H1 (cell line): ENCODE results near the gene CAMK2G. TPM values are rescaled to one million over a fixed set of nuclear protein-coding genes. Genes with fewer than 3 reads are reported as not detected.

ENCODE experiments used
- BRCA1 ChIP-seq: IDR thresholded peaks from 2 replicates; pipeline ENCODE4 v1.6.1; 2012; ENCODE audit warnings: low read depth, low read length, improper control_type of control experiment
- CEBPB ChIP-seq: IDR thresholded peaks from 2 replicates; pipeline ENCODE4 v1.6.1; 2012; ENCODE audit warnings: low read depth, low read length
- CHD1 ChIP-seq: IDR thresholded peaks from 2 replicates; pipeline ENCODE4 v1.6.1; 2012; ENCODE audit warnings: low read depth, low read length, improper control_type of control experiment
- CHD2 ChIP-seq: IDR thresholded peaks from 2 replicates; pipeline ENCODE4 v1.6.1; 2012; ENCODE audit warnings: low read length, improper control_type of control experiment
- EGR1 ChIP-seq: IDR thresholded peaks from 2 replicates; pipeline ENCODE4 v1.6.1; 2011; ENCODE audit warnings: low read depth, low read length, borderline replicate concordance
- EZH2 ChIP-seq: fragments of 200-600 bp; sonication (generic); IDR thresholded peaks from 2 replicates; pipeline ENCODE4 v1.7.1; 2012; ENCODE audit warnings: low read depth, mild to moderate bottlenecking, moderate library complexity, low read length, inconsistent platforms; ENCODE audit not compliant: severe bottlenecking
- GABPA ChIP-seq: IDR thresholded peaks from 2 replicates; pipeline ENCODE4 v1.6.1; 2011; ENCODE audit warnings: mild to moderate bottlenecking, low read length, moderate library complexity, borderline replicate concordance; ENCODE audit not compliant: insufficient read depth
- JUN ChIP-seq: IDR thresholded peaks from 2 replicates; pipeline ENCODE4 v1.6.1; 2011; ENCODE audit warnings: low read depth, mild to moderate bottlenecking, improper control_type of control experiment, low read length
- JUND ChIP-seq: IDR thresholded peaks from 2 replicates; pipeline ENCODE4 v1.6.1; 2011; ENCODE audit warnings: mild to moderate bottlenecking, improper control_type of control experiment, low read length
- KDM1A ChIP-seq: fragments of 200-600, 300-600 bp; sonication (generic); IDR thresholded peaks from 2 replicates; pipeline ENCODE4 v1.7.1; 2016; ENCODE audit warnings: mild to moderate bottlenecking, low read length, borderline replicate concordance
- MAFK ChIP-seq: IDR thresholded peaks from 2 replicates; pipeline ENCODE4 v1.6.1; 2012; ENCODE audit warnings: low read depth, mild to moderate bottlenecking, improper control_type of control experiment, low read length
- NRF1 ChIP-seq: IDR thresholded peaks from 2 replicates; pipeline ENCODE4 v1.6.1; 2011; ENCODE audit warnings: mild to moderate bottlenecking, low read depth, low read length, improper control_type of control experiment
- POLR2AphosphoS5 ChIP-seq: IDR thresholded peaks from 2 replicates; pipeline ENCODE4 v1.6.1; 2011; ENCODE audit warnings: low read depth, low read length
- POU5F1 ChIP-seq: IDR thresholded peaks from 2 replicates; pipeline ENCODE4 v1.6.1; 2011; ENCODE audit warnings: low read depth, mild to moderate bottlenecking, low read length, moderate library complexity
- RAD21 ChIP-seq, 2 experiments: IDR thresholded peaks in 1 of 2; conservative IDR thresholded peaks in 1 of 2; 2 replicates each; pipeline ENCODE4 v1.6.1; 2011; ENCODE audit warnings: low read depth in 2 of 2, low read length in 2 of 2, improper control_type of control experiment in 1 of 2, inconsistent platforms in 1 of 2, mild to moderate bottlenecking in 1 of 2, moderate library complexity in 1 of 2
- RFX5 ChIP-seq: IDR thresholded peaks from 2 replicates; pipeline ENCODE4 v1.6.1; 2011; ENCODE audit warnings: low read depth, low read length, improper control_type of control experiment, borderline replicate concordance
- RNF2 ChIP-seq: fragments of 200-900, 300-1000 bp; sonication (generic); IDR thresholded peaks from 2 replicates; pipeline ENCODE4 v1.7.1; 2016; ENCODE audit warnings: borderline replicate concordance, low read depth, mild to moderate bottlenecking, antibody characterized with exemption, low read length; ENCODE audit not compliant: poor library complexity, severe bottlenecking; ENCODE audit errors: missing control alignments
- SIRT6 ChIP-seq: IDR thresholded peaks from one replicate; pipeline ENCODE4 v1.7.1; 2012; ENCODE audit warnings: low read length, inconsistent platforms
- SP1 ChIP-seq: IDR thresholded peaks from 2 replicates; pipeline ENCODE4 v1.6.1; 2011; ENCODE audit warnings: low read depth, low read length
- SP4 ChIP-seq: IDR thresholded peaks from 2 replicates; pipeline ENCODE4 v1.6.1; 2012; ENCODE audit warnings: low read length, inconsistent platforms
- SRF ChIP-seq: IDR thresholded peaks from 2 replicates; pipeline ENCODE4 v1.6.1; 2011; ENCODE audit warnings: mild to moderate bottlenecking, low read depth, low read length, moderate library complexity
- TBP ChIP-seq: IDR thresholded peaks from 2 replicates; pipeline ENCODE4 v1.6.1; 2011; ENCODE audit warnings: low read depth, low read length, improper control_type of control experiment
- YY1 ChIP-seq: IDR thresholded peaks from 2 replicates; pipeline ENCODE4 v1.6.1; 2011; ENCODE audit warnings: low read depth, mild to moderate bottlenecking, low read length
- polyA plus RNA-seq, 7 experiments: library from polyadenylated mRNA; depleted of rRNA in 3 of 7; stranded (reverse) in 5 of 7; unstranded in 2 of 7; fragments of >200 nt in 5 of 7; fragments of 200-250 nt in 2 of 7; gene quantifications; 1 replicate in 5 of 7; 2 replicates in 1 of 7; 4 replicates in 1 of 7; pipeline versions ENCODE4 v1.2.1 to v1.2.3, GENCODE V29; 2011 to 2013; ENCODE audit warnings: missing spikeins in 2 of 7, mixed read lengths in 2 of 7
- total RNA-seq: library from RNA; stranded (reverse); fragmentation: NEBNext Ultra II Directional; extraction: Animal tissue kit (Norgen Biotek cat#: 25700); gene quantifications from 2 replicates; pipeline ENCODE4 v1.2.1, GENCODE V29; 2021
- TF ChIP-seq, protein P1 (sequence below): IDR thresholded peaks from 2 replicates; pipeline ENCODE4 v1.6.1; 2011; ENCODE audit warnings: low read length, improper control_type of control experiment
- TF ChIP-seq, protein P2 (sequence below): IDR thresholded peaks from 2 replicates; pipeline ENCODE4 v1.6.1; 2012; ENCODE audit warnings: inconsistent platforms

CAMK2G gene
- total and polyA plus RNA-seq, 2 of the 8 experiments (the other 6 are each of a cell fraction or from before 2014, with no cell fraction given): 28.9 to 31.7 TPM

DNA sequence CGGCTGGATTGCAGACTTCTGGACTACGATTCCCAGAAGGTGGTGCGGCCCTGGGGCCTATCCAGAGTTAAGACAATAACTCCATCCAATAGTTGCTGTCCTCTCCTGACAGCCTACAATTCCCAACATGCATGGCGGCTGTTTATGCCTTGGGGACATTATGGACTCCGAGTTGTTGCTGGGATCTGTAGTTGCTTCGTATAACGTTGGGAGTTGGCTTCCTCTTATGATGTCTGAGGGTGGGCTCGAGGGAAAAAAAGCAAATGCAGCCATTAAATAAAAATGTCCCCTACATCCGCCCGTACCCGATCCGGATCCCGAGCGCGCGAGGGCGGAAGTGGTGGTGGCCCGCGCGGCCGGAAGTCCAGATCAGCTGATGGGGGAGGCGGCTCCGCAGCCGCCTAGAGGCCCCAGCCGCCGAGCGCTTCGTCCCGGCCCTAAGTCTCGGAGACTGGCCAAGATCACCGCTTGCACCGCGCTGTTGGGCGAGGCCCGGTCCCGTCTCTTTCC is 89.1 kb downstream of the CAMK2G start, which contains the start of gene ZSWIM8 (continued):
- TF ChIP-seq CEBPB: no peak
- TF ChIP-seq, protein P1, sequence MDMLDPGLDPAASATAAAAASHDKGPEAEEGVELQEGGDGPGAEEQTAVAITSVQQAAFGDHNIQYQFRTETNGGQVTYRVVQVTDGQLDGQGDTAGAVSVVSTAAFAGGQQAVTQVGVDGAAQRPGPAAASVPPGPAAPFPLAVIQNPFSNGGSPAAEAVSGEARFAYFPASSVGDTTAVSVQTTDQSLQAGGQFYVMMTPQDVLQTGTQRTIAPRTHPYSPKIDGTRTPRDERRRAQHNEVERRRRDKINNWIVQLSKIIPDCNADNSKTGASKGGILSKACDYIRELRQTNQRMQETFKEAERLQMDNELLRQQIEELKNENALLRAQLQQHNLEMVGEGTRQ: peak; percentile 56
- TF ChIP-seq, protein P2, sequence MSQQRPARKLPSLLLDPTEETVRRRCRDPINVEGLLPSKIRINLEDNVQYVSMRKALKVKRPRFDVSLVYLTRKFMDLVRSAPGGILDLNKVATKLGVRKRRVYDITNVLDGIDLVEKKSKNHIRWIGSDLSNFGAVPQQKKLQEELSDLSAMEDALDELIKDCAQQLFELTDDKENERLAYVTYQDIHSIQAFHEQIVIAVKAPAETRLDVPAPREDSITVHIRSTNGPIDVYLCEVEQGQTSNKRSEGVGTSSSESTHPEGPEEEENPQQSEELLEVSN: no peak
- no peak for TF ChIP-seq POLR2AphosphoS5
- TF ChIP-seq GABPA: peak; percentile 92
- no peak for TF ChIP-seq KDM1A
- TF ChIP-seq EGR1: no peak
- no peak for TF ChIP-seq MAFK
- TF ChIP-seq SP1: peak; percentile 82
- TF ChIP-seq BRCA1: no peak
- 0 out of 2 replicates have a peak, but pooled peaks have one; percentile 1 for TF ChIP-seq SRF
- peak; percentile 88 for TF ChIP-seq YY1
- TF ChIP-seq CHD2: no peak
- TF ChIP-seq SIRT6: no peak
- TF ChIP-seq JUND: no peak
- no peak for TF ChIP-seq POU5F1
- no peak for TF ChIP-seq JUN
- no peak for TF ChIP-seq EZH2
- TF ChIP-seq NRF1: no peak
- TF ChIP-seq SP4: no peak
- no peak for TF ChIP-seq RNF2
- TF ChIP-seq TBP: peak; percentile 36; the same call in 1 of the 2 replicates
- no peak for TF ChIP-seq RAD21 (IDR thresholded peaks at IDR 0.05 in 1 of 2, conservative IDR thresholded peaks at IDR 0.05 in 1 of 2; ENCODE audit: low read depth in 2 of 2, low read length in 2 of 2)
- TF ChIP-seq RFX5: no peak
- TF ChIP-seq CHD1: no peak
